ENCODE results near the gene COL6A3.

Gene COL6A3

GRCh38 chr2:237456200-237456843 lies 42.4 kb upstream of the COL6A3 start:
- Histone ChIP-seq H3K36me3 (no peaks in the 10 kb centered on the region), H3K27ac (no peak overlapping the region), H3K9me3 (no peaks in the 10 kb centered on the region), H3K4me1 (ENCODE audit: control insufficient read depth in 1 of 2, insufficient read depth in 1 of 2, low read depth in 1 of 2, low read length in 1 of 2) (no peaks in the 10 kb centered on the region), H3K27me3 (no peaks in the 10 kb centered on the region), H3K4me3 (ENCODE audit: low read depth in 1 of 2, low read length in 1 of 2) (no peak overlapping the region)
- TF ChIP-seq, protein P1, sequence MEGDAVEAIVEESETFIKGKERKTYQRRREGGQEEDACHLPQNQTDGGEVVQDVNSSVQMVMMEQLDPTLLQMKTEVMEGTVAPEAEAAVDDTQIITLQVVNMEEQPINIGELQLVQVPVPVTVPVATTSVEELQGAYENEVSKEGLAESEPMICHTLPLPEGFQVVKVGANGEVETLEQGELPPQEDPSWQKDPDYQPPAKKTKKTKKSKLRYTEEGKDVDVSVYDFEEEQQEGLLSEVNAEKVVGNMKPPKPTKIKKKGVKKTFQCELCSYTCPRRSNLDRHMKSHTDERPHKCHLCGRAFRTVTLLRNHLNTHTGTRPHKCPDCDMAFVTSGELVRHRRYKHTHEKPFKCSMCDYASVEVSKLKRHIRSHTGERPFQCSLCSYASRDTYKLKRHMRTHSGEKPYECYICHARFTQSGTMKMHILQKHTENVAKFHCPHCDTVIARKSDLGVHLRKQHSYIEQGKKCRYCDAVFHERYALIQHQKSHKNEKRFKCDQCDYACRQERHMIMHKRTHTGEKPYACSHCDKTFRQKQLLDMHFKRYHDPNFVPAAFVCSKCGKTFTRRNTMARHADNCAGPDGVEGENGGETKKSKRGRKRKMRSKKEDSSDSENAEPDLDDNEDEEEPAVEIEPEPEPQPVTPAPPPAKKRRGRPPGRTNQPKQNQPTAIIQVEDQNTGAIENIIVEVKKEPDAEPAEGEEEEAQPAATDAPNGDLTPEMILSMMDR (IDR thresholded peaks at IDR 0.05), result no peak

GRCh38 chr2:237455764-237456163 lies 41.8 kb upstream of the COL6A3 start:
- Histone ChIP-seq H3K9me3 (no peaks in the 10 kb centered on the region), H3K36me3 (no peaks in the 10 kb centered on the region), H3K4me3 (ENCODE audit: low read depth in 1 of 2, low read length in 1 of 2) (no peak overlapping the region), H3K27ac (no peak overlapping the region), H3K4me1 (ENCODE audit: control insufficient read depth in 1 of 2, insufficient read depth in 1 of 2, low read depth in 1 of 2, low read length in 1 of 2) (no peaks in the 10 kb centered on the region), H3K27me3 (no peaks in the 10 kb centered on the region)
- TF ChIP-seq, protein P1 (IDR thresholded peaks at IDR 0.05), result no peak

DNA sequence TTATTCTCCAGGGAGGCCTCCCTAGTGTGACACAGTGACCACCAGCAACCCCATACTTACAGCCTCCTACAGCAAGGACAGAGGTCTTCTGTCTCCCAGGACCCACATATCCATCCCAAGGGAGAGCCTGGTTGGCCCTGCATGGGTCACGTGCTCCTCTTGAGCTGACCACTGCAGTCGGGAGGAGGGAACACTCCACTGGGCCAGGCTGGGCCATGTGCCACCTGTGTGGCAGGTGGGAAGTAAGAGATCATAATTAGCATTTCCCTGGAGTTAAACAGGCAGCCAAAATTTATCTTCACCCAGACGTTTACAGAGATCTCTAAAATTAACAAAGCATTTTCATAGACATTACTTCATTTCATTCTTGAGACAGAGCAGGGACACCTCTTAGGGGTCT lies 39.7 kb upstream of the COL6A3 start:
- Histone ChIP-seq H3K27ac (no peak overlapping the region), H3K27me3 (peaks cover 8% of the 10 kb centered on the region), H3K9me3 (no peaks in the 10 kb centered on the region), H3K4me1 (ENCODE audit: control insufficient read depth in 1 of 2, insufficient read depth in 1 of 2, low read depth in 1 of 2, low read length in 1 of 2) (no peaks in the 10 kb centered on the region), H3K4me3 (ENCODE audit: low read depth in 1 of 2, low read length in 1 of 2) (no peak overlapping the region), H3K36me3 (no peaks in the 10 kb centered on the region)
- TF ChIP-seq, protein P1 (IDR thresholded peaks at IDR 0.05), result no peak

- H3K27ac ChIP-seq, result no peak overlapping the region
- H3K27me3 ChIP-seq, result peaks cover 8% of the 10 kb centered on the region
- no peak overlapping the region for H3K4me3 ChIP-seq (ENCODE audit: low read depth in 1 of 2, low read length in 1 of 2)
- H3K36me3 ChIP-seq, result no peaks in the 10 kb centered on the region
- no peaks in the 10 kb centered on the region for H3K4me1 ChIP-seq (ENCODE audit: control insufficient read depth in 1 of 2, insufficient read depth in 1 of 2, low read depth in 1 of 2, low read length in 1 of 2)
- H3K9me3 ChIP-seq, result no peaks in the 10 kb centered on the region
- TF ChIP-seq, protein P1 (IDR thresholded peaks at IDR 0.05), result no peak
These were observed 38.9 kb upstream of the COL6A3 start for GRCh38 chr2:237452861-237453260.

DNA sequence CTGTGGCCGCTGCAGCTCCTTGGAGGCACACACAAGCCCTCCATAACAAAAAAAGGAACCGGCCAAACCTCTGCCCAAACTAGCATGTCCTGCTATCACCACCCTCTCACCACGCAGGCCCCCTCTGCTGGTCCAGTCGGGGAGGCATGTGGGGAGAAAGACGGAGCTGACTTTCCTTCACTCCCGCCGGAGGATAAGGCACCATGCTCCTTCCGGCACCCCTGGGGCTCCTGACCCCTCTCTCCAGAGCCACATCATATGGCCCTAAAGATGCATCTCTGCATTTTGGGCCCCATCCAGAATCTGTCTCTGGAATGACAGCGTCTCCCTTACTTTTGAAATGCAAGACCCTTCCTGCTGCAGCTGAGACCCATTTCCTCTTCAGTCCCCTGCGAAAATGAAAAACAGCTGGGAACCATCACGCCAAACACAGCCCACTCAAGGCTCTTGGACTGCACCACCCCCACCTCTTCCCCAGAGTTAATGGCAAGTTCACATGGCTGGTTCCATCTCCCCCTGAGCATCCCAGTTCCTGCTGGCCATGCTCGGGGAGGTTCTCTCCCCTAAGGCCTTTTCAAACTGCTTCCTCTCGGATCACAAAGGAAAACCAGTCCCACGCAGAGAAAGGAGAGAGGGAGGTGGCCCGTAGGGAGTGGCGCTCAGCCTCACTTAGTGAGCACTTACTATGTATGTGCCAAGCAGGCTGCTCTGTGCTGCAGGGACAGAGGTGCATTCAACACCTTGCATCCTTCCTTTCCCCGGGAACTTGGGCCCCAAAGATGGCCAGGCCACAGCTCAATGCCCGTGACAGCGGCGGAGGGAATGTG lies 37.9 kb upstream of the COL6A3 start:
- H3K36me3 ChIP-seq, result no peaks in the 10 kb centered on the region
- no peak overlapping the region for H3K4me3 ChIP-seq (ENCODE audit: low read depth in 1 of 2, low read length in 1 of 2)
- H3K27me3 ChIP-seq, result peaks cover 8% of the 10 kb centered on the region
- H3K9me3 ChIP-seq, result no peaks in the 10 kb centered on the region
- H3K4me1 ChIP-seq (ENCODE audit: control insufficient read depth in 1 of 2, insufficient read depth in 1 of 2, low read depth in 1 of 2, low read length in 1 of 2), result no peaks in the 10 kb centered on the region
- H3K27ac ChIP-seq, result no peak overlapping the region
- TF ChIP-seq, protein P1 (IDR thresholded peaks at IDR 0.05), result no peak

All from neutrophil (primary cell).